GM21825 (cell line): ENCODE measurements around the gene FLII.
"Not testable (repeated sequence)": the region's sequence is repeated elsewhere in the genome, so short reads cannot be mapped to it uniquely, and the experiment has no call there.

Experiments
- ATAC-seq: cut with Tn5 transposase; IDR thresholded peaks from one replicate; pipeline ENCODE4 v1.9.1; 2021; ENCODE audit warnings: mild to moderate bottlenecking, moderate library complexity; ENCODE audit not compliant: unreplicated experiment

Gene FLII

DNA sequence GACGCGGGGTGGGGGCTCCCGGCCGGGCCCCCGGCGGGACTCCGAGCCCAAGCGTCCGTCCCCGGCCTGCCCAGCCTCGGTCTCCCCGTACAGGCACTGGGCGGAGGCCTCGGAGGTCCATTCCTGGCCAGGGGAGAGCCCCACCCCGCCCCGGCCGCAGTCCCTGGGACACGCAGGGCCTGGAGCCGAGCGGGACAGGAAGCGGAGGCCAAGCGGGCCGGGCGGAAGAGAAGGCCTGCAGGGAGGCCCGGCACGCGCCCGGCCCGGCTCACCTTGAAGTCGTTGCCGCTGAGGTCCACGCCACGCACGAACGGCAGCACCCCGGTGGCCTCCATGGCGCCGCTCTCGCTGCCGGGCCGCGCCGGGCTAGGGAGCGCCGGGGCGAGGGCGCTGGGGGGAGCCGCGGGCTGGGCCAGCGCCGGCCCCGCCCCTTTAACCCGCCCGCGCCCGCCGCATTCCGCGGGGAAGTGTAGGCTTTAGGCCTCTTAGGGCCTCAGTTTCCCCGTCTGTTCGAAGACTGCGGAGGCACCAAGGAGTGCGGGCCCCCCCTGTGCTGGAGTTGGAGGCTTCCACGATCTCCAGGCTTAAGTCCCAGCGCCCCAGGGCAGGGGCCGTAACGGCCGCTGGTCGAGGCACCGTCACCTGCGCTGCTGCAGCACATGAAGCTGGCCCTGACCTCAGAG lies at the start of gene FLII:
FLII (minus strand) TSS at position 383 of the 683 bp plus-strand sequence; CDS start at position 335, 48 bp downstream.
- ATAC-seq: peak; percentile 23

DNA sequence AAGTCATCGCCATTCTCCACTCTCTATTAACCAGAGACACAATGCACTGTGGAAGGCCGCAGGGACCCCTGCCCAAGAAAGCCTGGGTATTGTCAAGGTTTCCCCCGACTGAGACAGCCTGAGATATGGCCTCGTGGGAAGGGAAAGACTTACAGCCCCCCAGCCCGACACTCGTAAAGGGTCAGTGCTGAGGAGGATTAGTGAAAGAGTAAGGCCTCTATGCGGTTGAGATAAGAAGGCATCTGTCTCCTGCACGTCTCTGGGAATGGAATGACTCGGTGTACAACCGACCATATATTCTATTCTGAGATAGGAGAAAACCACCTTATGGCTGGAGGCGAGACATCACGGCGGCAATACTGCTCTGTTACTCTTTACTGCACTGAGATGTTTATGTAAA lies 44.7 kb upstream of the FLII start:
- not testable (repeated sequence) for ATAC-seq

DNA sequence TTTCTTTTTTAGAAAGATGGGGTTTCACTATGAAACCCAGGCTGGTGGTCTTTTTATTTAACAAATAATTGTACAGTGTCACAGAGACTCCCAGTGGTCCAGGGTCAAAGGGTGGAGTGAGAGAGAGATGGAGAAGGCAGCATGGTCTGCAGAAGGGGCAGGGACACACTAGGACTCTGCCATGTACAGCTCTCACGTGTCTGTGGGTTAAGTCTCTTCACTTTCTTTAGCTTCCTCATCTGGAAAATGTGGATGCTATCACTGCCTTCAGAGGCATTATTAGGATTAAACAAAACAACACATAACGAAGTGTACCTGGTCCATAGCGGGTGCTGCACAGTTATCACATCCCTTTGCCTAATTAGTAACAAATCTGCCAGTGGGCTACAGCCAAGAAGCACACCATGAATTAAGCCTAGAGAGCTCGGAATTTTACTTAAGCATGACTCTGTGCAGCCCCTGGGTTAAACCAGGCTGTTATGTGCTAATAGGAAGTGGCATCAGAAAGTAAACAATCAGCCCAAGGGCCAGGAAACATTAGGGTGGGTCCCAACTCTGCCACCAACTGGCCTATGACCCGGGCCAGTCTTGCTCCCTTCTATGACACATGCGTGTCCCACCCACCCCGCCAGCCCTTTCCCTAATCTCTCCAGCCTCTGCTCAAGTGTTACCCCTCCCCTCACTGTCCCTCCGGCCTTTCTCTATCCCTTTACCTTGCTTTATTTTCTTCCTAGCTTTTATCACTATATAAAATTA lies 42.4 kb upstream of the FLII start:
- no peak for ATAC-seq

DNA sequence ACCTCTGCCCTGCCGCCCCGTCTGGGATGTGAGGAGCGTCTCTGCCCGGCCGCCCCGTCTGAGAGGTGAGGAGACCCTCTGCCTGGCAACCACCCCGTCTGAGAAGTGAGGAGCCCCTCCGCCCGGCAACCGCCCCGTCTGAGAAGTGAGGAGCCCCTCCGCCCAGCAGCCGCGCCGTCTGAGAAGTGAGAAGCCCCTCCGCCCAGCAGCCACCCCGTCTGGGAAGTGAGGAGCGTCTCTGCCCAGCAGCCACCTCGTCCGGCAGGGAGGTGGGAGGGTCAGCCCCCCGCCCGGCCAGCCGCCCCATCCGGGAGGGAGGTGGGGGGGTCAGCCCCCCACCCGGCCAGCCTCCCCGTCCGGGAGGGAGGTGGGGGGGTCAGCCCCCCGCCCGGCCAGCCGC lies 39.5 kb upstream of the FLII start:
- not testable (repeated sequence) for ATAC-seq

DNA sequence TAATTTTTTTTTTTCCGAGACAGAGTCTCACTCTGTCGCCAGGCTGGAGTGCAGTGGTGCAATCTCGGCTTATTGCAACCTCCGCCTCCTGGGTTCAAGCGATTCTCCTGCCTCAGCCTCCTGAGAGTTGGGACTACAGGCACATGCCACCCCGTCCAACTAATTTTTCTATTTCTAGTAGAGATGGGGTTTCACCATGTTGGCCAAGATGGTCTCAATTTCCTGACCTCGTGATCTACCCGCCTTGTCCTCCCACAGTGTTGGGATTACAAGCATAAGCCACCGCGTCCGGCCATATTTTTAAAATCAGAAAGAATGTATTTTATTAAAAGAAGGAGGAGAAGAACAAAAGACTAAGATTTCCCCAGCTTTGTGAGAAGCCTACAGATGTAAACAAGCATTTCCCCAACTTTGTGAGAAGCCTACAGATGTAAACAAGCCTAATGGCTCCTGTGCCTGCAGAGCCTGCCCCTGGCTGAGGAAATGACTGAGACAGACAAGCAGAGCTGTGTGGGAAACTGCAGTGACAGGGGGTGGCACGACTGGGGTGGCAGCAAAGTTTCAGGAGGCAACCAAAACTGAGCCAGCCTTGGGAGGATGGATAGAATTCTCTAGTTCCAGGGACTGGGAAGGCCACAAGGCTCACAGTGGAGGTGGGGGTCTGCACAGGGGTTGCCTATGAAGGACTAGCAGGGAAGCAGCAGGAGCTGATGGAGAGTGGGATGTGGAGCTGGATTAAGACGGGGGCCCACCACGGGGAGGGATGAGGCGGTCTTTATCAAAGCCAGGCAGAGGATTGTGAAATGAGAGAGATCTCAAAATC lies 33.4 kb upstream of the FLII start:
- ATAC-seq: no peak

DNA sequence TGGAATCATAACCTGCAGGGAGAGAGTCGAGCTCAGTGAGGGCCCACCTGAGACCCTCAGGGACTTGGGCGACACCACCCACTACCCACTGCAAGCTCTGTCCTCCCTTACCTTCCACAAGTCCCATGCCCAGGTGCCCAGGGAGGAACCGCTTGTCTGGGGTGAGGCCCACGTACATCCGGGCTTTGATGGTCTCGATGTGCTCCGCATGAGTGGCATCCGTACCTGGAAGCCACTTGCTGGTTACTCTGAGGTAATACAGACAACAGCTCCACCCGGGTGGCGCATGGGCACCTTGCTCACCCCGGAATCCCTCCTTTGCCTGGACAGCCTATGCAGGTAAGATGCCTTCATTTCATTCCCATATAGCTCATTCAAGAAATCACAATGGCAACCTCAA lies 26.8 kb upstream of the FLII start:
- no peak for ATAC-seq

DNA sequence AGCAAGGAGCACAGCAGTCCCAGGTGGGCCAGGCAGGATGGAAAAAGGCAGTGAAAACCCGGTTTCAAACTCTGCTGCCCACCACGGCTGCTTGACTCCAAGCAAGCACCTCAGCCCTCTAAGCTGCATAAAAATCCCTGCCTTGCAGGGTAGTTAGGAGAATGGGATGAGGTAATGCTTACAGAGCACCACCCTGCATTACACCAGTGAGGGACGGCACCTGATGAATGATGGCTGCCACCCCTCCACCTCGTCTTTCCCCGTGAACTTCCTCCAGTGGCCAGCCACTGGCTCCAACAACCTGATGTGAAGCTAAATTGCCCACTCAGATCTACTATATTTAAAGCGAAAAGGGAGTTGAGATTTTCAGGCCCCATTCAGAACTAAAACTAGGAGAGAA lies 23.2 kb upstream of the FLII start:
- ATAC-seq: no peak

DNA sequence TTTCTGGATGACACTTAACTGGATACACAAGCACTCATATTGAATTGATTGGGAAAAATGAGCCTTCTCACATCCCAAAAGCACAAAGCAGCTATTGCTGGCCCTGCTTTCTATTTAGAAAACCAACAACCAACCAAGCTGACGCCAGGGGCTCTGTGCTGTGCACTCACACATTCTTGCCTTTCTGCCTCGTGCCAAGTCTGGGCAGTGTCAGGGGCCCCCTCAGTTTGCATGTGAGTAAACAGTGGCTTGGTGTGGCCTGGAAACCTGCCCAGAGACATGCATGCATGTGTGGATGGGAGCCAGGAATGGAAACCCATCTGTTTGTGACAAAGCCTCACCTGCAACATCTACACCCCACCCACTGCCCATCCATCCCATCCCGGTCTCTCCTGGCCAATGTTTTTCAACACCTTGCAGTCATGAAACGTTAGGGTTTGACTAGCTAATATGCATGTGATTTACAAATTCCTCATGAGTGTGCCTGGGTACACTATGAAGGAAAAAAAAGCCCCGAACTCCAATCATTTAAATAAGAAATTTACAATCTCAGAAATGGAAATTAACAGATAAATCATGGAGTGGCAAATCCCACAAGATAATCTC lies 22.3 kb upstream of the FLII start:
- no peak for ATAC-seq

DNA sequence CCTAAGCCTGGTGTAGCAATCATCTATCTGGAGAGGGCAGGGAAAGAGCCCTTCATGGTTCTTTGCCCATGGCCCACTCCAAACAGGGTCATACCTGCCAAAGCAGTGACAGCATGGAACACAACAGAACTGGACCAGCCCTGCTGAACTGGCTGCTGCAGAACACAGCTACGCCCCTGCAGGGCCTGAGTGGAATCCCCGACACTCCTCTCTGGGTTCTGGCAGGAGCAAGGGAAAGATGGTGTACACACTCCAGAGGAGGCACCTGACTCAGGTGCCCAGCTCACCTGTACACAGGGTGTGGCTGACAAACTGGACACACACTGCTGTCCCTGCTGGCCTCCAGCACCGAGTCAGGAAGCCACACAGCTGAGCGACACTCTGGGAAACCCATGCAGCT lies 21.7 kb upstream of the FLII start:
- no peak for ATAC-seq

DNA sequence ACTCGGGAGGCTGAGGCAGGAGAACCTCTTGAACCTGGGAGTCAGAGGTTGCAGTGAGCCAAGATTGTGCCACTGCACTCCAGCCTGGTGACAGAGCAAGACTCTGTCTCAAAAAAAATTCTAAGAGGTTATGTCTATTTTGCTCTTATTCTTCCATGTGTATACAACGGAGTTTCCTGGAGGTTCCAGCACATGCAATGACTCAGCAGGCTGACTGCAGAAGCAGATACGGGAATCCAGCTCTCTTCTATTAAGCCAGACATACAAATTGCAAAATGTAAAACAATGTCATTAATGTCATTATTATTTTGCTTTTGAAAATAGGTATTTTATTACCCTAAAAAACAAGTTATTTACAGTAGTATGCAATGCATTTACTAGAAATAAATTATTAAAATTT lies 20.3 kb upstream of the FLII start:
- no peak for ATAC-seq

DNA sequence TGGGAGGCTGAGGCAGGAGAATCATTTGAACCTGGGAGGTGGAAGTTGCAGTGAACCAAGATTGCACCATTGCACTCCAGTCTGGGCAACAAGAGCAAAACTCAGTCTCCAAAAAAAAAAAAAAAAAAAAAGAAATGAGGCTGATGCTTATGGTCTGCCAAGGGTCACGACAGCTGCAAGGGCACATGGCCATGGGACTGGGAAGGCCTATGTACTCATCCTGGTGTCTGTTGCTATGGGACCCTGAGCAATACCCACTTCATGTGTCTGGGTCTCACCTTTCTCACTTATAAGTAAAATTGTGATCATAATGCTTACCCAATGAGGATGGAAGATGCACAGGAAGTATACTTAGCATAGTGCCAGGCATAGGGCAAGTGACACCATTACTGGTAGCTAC lies 18.5 kb upstream of the FLII start:
- no peak for ATAC-seq

DNA sequence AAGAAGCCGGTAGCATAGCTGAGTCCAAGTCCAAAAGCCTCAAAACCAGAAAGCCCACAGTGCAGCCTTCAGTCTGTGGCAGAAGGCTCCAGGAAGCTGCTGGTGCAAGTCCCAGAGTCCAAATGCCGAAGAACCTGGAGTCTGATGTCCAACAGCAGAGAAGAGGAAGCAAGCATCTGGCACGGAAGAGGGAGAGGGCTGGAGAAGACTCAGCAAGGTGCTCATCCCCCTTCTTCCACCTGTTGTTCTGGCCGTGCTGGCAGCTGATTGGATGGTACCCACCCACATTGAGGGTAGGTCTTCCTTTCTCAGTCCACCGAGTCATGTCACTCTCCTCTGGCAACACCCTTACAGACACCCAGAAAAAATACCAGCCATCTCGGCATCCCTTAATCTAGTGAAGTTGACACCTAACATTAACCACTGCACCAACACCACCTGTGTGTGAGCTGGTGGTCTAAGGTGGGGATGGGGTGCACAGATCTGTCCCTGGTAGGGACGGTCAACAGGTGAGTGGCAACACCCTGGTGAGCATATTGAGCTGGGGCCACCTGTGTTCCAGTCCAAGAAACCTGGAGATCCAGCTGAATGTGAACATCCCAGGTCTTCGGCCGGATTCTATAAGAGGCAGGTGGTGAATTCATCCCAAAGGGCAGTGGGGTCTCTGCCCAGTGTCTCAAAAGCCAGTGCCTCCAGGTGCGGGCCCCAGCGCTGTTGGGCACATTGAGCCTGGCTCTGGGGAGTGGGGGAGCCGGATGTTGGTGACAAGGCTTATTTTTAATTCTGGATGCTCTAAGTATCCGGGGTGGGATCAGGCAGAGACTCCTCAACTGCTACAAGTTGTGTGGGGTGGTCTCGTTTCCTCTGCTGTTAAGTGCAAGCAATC lies 11.8 kb upstream of the FLII start:
- no peak for ATAC-seq

DNA sequence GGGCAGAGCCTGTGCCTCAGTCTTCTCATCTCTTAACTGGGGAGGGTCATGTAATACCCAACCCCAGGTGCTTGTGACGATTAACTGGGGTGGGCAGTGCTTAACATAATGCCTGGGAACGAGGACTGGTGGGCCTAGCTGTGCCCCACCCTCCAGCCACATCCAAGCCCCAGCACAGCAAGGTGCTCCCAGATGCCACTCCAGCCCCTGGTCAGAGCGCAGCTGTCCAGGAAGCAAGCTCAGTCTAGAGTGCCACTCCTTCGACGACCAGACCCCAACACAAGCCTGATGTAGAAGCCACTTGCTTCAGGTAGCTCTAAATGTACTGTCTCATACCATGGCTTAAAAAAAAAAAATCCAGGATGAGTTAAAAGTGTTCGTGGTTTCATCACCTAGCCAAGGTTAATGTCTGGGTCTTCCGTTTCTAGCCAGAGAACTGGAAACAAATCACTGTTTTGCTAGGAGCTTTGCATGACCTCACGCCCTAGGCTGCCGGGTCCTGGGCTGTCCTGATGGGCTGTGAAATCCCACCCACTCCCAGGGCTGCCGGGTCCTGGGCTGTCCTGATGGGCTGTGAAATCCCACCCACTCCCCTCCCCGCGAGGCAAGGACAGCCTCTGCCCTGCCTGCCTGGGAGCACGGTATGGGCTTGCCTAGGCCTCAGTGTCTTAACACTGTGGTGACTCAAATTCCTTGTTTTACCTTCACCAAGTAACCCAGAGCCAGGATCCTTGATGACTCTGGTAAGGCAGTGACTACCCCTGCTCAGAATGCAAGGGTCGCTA lies 9.6 kb upstream of the FLII start:
- no peak for ATAC-seq

DNA sequence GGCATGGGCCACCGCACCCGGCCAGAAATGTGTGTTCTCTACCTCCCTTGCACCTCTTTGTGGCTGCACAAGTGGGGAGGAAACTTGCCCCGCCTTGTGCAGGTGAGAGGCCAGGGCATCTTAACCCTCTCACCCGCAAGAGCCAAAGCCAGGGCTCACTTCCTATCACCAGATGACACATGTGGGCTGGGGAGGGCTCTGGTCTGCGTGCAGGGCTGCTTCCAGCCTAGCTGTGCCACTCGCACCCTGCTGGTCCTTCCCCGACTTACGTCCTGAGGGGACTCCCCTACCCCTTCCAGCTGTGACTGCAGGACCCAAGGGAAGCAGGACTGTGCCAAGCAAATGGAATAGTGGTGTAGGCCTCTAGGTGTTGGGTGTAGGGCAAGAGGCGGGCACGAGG lies 8.8 kb upstream of the FLII start:
- no peak for ATAC-seq

DNA sequence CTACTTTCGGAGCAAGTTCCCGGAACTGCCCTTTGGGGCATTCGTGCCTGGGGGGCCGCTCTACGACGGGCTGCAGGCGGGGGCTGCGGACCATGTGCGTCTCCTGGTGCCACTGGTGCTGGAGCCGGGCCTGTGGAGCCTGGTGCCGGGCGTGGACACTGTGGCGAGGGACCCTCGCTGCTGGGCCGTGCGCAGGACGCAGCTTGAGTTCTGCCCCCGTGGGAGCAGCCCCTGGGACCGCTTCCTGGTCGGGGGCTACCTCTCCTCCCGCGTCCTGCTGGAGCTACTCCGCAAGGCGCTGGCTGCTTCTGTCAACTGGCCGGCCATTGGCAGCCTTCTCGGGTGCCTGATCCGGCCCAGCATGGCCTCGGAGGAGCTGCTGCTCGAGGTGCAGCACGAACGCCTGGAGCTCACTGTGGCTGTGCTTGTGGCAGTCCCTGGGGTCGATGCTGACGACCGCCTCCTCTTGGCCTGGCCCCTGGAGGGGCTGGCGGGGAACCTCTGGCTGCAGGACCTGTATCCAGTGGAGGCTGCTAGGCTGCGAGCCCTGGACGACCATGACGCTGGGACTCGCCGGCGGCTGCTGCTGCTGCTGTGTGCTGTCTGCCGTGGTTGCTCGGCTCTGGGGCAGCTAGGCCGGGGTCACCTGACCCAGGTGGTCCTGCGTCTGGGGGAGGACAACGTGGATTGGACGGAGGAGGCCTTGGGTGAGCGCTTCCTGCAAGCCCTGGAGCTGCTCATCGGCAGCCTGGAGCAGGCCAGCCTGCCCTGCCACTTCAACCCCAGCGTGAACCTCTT lies 5.5 kb upstream of the FLII start:
- no peak for ATAC-seq

DNA sequence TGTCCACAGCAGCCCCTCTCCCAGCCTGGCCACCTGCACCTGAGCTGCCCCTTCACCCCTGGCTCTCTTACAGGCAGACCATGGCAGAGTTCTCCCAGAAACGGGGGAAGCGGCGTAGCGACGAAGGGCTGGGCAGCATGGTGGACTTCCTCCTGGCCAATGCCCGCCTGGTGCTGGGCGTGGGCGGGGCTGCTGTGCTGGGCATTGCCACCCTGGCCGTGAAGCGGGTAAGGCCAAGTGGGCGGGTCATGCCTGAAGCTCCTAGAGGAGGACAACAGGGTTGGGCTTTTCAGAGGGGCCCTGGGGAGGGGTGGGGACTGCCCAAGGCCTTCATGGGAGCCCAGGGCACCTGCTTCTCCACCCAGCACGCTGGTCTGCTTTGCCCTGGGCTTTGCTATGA lies 4.1 kb upstream of the FLII start:
- ATAC-seq: no peak

DNA sequence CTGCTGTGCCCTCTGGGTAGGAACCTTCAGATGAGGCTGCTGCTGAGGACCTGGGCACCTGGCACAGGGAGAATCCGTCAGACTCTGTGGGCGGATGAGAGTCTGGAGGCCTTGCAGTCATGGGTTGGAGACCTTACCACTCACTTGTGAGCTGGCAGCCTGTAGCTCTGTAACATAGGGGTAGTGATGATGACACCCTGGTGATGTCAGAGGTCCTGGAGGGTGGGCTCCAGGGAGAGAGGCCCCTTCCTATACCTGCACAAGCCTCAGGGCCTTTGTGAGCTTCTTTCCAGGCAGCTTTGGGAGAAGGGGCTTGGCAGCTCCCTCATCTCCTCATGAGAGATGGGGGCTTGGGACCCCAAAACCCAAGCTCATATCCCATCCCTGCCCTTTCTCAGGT lies 3.6 kb upstream of the FLII start:
- no peak for ATAC-seq

DNA sequence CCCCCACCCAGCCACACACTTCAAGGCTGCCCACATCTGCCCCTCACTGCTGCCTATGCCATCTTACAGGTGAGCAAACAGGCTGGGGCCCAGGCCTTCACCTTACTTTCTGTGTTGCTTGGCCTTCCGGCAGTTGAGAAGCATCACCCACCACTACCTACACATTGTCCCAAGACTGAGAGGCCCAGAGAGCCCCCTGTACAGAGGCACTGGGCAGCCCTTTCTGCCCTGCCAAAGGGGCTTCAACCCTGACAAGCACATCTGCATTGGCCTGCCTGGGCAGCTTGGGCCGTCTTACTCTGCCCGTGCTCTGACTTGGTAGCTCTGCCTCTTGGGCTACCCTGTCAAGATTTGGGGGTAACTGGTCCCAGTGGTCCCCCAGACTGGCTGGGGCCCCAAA lies 3.1 kb upstream of the FLII start:
- ATAC-seq: no peak

DNA sequence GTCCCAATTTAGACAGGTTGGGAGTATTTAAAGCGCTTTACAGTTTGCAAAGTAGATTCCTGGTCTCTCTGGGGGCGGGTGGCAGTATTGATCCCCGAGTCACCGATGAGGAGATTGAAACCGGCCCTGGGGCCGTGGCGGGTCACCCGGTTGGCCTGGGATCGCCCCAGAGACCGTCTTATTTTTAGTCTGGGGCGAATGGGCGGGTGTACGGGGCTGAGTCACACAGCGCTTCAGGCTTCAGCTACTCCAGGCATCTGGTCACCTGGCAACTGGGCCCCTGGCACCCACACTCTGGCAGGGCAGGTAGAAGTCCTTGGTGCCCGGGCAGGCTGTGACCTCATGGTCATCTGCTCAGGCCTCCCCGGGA lies 2.6 kb upstream of the FLII start:
- peak; percentile 6 for ATAC-seq
